Activated CD4-positive, alpha-beta T cell treated with anti-CD3 and anti-CD28 coated beads for 4 hours (primary cell): ENCODE data around the gene MOBP.

Source experiments
- DNase-seq, 2 donors: peaks; one replicate each; pipeline ENCODE4 v3.0.0-alpha.2; 2020

MOBP gene

GRCh38 chr3:39550354-39551051, 83.0 kb downstream of the MOBP start:
- no peak for DNase-seq
